Measurements from ENCODE around the gene SLC30A3. TPM values are rescaled to one million over a fixed set of nuclear protein-coding genes. Genes with fewer than 3 reads are reported as not detected.

Gene SLC30A3
- total and polyA plus RNA-seq, 4 donors = 2.9 to 30.2 (median 12.1) TPM

DNA sequence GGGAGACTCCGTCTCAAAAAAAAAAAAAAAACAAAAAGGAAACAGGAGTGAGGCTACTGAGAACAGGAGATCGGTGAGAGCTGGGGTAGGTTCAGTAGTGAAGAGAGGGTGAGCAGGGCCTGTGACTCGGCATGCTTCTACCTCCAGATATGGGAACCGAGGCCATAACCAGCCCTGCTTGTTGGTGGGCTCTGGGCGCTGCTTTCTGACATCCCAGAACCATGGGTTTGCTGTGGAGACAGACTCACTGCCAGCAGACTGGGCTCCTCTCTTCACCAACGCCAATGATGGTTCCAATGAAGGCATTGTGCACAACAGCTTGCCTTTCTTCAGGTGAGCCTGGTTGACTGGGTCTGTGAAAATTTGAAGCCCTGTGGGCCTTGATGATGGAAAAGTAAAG, 39.4 kb downstream of the SLC30A3 start:
- 94% methylated on average over 6 of the region's 6 CpGs for WGBS (ENCODE audit: insufficient coverage)
- DNase-seq (ENCODE audit: low read depth in 4 of 6, low spot score in 6 of 6) = no peak
- peaks cover 68% of the 10 kb centered on the region for H3K36me3 ChIP-seq (ENCODE audit: control insufficient read depth, insufficient read depth, low read length)
- no peaks in the 10 kb centered on the region for H3K27me3 ChIP-seq (ENCODE audit: control insufficient read depth, insufficient read depth, low read length)
- no peak overlapping the region for H3K4me3 ChIP-seq (ENCODE audit: low read depth, low read length)
- no peaks in the 10 kb centered on the region for H3K9me3 ChIP-seq (ENCODE audit: control insufficient read depth, insufficient read depth, low read length)
- no peak overlapping the region for H3K27ac ChIP-seq (ENCODE audit: low read depth, low read length)
- H3K4me1 ChIP-seq (ENCODE audit: control insufficient read depth, insufficient read depth, low read length) = no peaks in the 10 kb centered on the region

DNA sequence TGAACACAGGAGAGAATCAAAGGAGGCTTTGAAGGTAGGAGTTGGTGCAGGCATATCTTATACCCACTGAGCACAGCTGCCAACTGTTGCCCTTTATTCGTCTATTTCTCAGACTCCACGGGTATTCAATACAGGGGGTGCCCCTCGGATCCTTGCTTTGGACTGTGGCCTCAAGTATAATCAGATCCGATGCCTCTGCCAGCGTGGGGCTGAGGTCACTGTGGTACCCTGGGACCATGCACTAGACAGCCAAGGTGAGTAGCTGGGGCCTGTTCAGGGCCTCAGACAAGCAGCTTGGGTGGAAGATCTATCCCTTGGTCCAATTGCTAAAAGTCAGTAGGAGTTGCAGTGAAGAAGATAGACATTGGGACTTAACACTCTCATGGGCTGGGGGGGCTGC, 40.4 kb downstream of the SLC30A3 start:
- Histone ChIP-seq H3K27ac (ENCODE audit: low read depth, low read length) (no peak overlapping the region), H3K36me3 (ENCODE audit: control insufficient read depth, insufficient read depth, low read length) (peaks cover 68% of the 10 kb centered on the region), H3K4me1 (ENCODE audit: control insufficient read depth, insufficient read depth, low read length) (peaks cover 4% of the 10 kb centered on the region), H3K9me3 (ENCODE audit: control insufficient read depth, insufficient read depth, low read length) (no peaks in the 10 kb centered on the region), H3K4me3 (ENCODE audit: low read depth, low read length) (no peak overlapping the region), H3K27me3 (ENCODE audit: control insufficient read depth, insufficient read depth, low read length) (no peaks in the 10 kb centered on the region)
- DNase-seq (ENCODE audit: low read depth in 4 of 6, low spot score in 6 of 6) = no peak
- 100% methylated on average over 5 of the region's 5 CpGs for WGBS (ENCODE audit: insufficient coverage)

DNA sequence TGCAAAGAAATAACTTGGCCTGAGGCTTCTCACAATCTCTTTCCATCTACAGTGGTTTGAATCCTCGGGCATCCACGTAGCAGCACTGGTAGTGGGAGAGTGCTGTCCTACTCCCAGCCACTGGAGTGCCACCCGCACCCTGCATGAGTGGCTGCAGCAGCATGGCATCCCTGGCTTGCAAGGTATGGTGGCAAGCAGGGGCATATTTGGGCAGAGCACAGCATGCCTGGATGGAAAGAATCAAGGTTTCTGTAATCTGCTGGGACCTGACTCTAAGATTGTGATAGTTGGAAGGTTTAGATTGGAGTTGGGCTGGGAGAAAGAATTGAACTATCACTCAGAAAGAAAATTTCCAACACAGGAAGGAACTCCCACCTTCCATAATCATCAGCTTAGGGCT, 41.7 kb downstream of the SLC30A3 start:
- Histone ChIP-seq H3K27ac (ENCODE audit: low read depth, low read length) (no peak overlapping the region), H3K27me3 (ENCODE audit: control insufficient read depth, insufficient read depth, low read length) (no peaks in the 10 kb centered on the region), H3K4me1 (ENCODE audit: control insufficient read depth, insufficient read depth, low read length) (peaks cover 11% of the 10 kb centered on the region), H3K36me3 (ENCODE audit: control insufficient read depth, insufficient read depth, low read length) (peaks cover 60% of the 10 kb centered on the region), H3K9me3 (ENCODE audit: control insufficient read depth, insufficient read depth, low read length) (no peaks in the 10 kb centered on the region), H3K4me3 (ENCODE audit: low read depth, low read length) (no peak overlapping the region)
- DNase-seq (ENCODE audit: low read depth in 4 of 6, low spot score in 6 of 6) = no peak
- WGBS (ENCODE audit: insufficient coverage) = 100% methylated on average over 2 of the region's 3 CpGs

DNA sequence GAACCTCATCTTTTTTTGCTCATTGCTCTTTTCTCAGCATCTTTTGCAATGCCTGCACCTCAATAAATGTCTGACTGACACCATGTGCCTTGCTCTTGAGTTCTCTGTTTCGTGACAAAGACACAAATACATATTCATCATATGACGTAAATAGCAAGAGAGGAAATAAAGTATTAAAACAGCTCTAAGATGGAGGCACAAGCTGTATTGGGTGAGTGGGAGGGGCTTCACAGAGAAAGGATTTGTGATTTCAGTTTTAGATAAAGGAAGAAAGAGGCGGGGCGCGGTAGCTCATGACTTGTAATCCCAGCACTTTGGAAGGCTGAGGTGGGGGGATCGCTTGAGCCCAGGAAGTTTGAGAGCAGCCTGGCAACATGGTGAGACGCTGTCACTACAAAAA, 42.8 kb downstream of the SLC30A3 start:
- DNase-seq (ENCODE audit: low read depth in 4 of 6, low spot score in 6 of 6) = no peak
- WGBS (ENCODE audit: insufficient coverage) = 100% methylated on average over 1 of the region's 7 CpGs
- Histone ChIP-seq H3K36me3 (ENCODE audit: control insufficient read depth, insufficient read depth, low read length) (peaks cover 49% of the 10 kb centered on the region), H3K27ac (ENCODE audit: low read depth, low read length) (no peak overlapping the region), H3K9me3 (ENCODE audit: control insufficient read depth, insufficient read depth, low read length) (no peaks in the 10 kb centered on the region), H3K27me3 (ENCODE audit: control insufficient read depth, insufficient read depth, low read length) (no peaks in the 10 kb centered on the region), H3K4me3 (ENCODE audit: low read depth, low read length) (no peak overlapping the region), H3K4me1 (ENCODE audit: control insufficient read depth, insufficient read depth, low read length) (peaks cover 11% of the 10 kb centered on the region)

DNA sequence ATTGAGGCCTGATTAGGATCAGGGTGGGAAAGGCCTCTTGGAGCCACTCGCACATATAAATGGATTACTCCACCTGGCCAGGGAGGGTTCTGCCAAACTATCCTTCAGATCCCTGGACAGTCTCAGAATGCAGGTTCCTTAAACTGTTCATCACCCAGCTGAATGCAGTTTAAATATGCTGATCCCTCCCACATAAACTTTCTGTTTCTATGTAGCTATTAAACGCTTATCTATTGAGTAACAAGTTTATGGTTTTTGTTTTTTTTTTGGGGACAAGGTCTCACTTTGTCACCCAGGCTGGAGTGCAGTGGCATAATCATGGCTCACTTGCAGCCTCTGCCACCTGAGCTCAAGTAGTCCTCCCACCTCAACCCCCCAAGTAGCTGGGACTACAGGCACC, 43.8 kb downstream of the SLC30A3 start:
- Histone ChIP-seq H3K36me3 (ENCODE audit: control insufficient read depth, insufficient read depth, low read length) (peaks cover 39% of the 10 kb centered on the region), H3K27ac (ENCODE audit: low read depth, low read length) (no peak overlapping the region), H3K9me3 (ENCODE audit: control insufficient read depth, insufficient read depth, low read length) (no peaks in the 10 kb centered on the region), H3K27me3 (ENCODE audit: control insufficient read depth, insufficient read depth, low read length) (no peaks in the 10 kb centered on the region), H3K4me1 (ENCODE audit: control insufficient read depth, insufficient read depth, low read length) (peaks cover 11% of the 10 kb centered on the region), H3K4me3 (ENCODE audit: low read depth, low read length) (no peak overlapping the region)
- WGBS (ENCODE audit: insufficient coverage) = no CpG with 5 or more reads among the region's 2 CpGs
- no peak for DNase-seq (ENCODE audit: low read depth in 4 of 6, low spot score in 6 of 6)

DNA sequence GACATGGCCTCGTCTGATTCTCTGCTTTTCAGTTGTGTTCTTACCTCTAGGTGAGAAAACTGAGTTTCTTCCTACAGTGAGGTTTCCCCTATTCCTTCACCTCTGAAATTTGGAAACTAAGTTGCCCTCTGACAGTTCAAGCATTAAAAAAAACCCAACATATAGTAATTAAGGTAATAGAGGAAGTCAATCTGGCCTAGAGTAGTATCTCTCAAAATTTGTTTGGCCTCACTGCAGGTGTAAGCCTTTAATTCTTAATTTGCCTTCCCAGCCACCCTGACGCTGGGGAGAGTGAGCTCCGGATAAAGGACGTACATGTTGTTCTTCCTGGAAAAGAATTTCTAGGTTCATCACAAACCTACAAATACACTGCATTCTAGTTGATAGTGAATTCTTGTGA, 44.2 kb downstream of the SLC30A3 start:
- WGBS (ENCODE audit: insufficient coverage) = no CpG with 5 or more reads among the region's 4 CpGs
- no peak for DNase-seq (ENCODE audit: low read depth in 4 of 6, low spot score in 6 of 6)
- H3K4me1 ChIP-seq (ENCODE audit: control insufficient read depth, insufficient read depth, low read length) = peaks cover 11% of the 10 kb centered on the region
- peaks cover 35% of the 10 kb centered on the region for H3K36me3 ChIP-seq (ENCODE audit: control insufficient read depth, insufficient read depth, low read length)
- H3K27me3 ChIP-seq (ENCODE audit: control insufficient read depth, insufficient read depth, low read length) = no peaks in the 10 kb centered on the region
- H3K9me3 ChIP-seq (ENCODE audit: control insufficient read depth, insufficient read depth, low read length) = no peaks in the 10 kb centered on the region
- H3K4me3 ChIP-seq (ENCODE audit: low read depth, low read length) = no peak overlapping the region
- H3K27ac ChIP-seq (ENCODE audit: low read depth, low read length) = no peak overlapping the region

DNA sequence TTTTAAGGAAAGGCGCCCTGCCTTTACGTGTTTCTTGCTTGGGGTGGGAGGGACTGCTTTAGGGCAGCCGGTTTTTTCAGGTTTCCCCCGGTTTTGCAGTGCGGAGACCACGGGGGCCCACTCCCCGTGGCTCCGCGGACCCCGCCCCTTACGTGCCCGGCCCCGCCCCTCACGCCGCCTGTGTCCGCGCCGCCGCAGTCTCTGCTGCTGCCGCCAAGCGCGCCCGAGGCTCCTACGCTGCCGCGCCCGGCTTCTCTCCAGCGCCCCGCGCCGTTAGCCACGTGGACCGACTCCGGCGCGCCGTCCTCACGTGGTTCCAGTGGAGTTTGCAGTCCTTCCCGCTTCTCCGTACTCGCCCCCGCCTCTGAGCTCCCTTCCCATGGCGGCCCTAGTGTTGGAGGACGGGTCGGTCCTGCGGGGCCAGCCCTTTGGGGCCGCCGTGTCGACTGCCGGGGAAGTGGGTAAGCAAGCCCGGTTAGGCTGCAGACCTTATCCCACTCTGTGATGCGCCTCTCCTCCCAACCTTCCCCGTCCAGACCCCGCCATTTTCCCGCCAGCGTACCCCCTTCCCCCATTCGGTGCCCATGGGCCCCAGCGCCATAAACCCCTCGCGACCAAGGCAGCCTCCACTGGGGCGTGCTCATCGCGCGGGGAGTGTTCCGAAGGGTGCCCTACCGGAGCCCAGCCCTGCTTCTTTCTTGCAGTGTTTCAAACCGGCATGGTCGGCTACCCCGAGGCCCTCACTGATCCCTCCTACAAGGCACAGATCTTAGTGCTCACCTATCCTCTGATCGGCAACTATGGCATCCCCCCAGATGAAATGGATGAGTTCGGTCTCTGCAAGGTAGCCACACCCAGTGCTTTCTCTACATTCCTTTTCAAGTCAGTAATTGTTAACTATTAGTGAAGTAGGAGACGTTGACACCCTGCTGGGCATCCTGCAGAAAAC, 45.4 kb downstream of the SLC30A3 start, which contains the start of gene CAD:
TSS of gene CAD (plus strand) at position 197 of the 949 bp plus-strand sequence. CDS start at position 380, 183 bp downstream.
- no peaks in the 10 kb centered on the region for H3K27me3 ChIP-seq (ENCODE audit: control insufficient read depth, insufficient read depth, low read length)
- peak; percentile 57 to 95 (median 76) for DNase-seq (ENCODE audit: low read depth in 4 of 6, low spot score in 6 of 6)
- peak within 1 kb of the TSS; percentile 83 for H3K4me3 ChIP-seq (ENCODE audit: low read depth, low read length)
- WGBS (ENCODE audit: insufficient coverage) = under 1% methylated on average over 69 of the region's 72 CpGs
- H3K36me3 ChIP-seq (ENCODE audit: control insufficient read depth, insufficient read depth, low read length) = peaks cover 23% of the 10 kb centered on the region
- peak within 1 kb of the TSS; percentile 79 for H3K27ac ChIP-seq (ENCODE audit: low read depth, low read length)
- no peaks in the 10 kb centered on the region for H3K9me3 ChIP-seq (ENCODE audit: control insufficient read depth, insufficient read depth, low read length)
- H3K4me1 ChIP-seq (ENCODE audit: control insufficient read depth, insufficient read depth, low read length) = peaks cover 16% of the 10 kb centered on the region

DNA sequence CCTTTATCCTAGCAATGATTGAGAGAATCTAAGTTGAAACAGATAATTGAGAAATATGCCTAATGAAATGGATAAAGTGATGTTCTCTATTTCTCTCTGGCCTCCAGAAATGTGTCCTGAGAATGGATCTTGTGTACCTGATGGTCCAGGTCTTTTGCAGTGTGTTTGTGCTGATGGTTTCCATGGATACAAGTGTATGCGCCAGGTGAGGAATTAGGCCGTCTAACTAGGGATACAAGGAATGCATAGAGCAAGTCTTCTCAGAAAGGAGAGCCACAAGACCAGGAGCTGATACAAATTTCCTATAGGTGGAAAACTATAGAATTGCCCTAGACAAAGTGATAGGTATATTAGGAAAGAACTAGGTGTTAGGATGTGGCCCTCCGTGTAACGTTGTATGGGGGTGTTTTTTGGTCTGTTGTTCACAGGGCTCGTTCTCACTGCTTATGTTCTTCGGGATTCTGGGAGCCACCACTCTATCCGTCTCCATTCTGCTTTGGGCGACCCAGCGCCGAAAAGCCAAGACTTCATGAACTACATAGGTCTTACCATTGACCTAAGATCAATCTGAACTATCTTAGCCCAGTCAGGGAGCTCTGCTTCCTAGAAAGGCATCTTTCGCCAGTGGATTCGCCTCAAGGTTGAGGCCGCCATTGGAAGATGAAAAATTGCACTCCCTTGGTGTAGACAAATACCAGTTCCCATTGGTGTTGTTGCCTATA, 46.3 kb downstream of the SLC30A3 start:
- H3K27me3 ChIP-seq (ENCODE audit: control insufficient read depth, insufficient read depth, low read length) = no peaks in the 10 kb centered on the region
- H3K9me3 ChIP-seq (ENCODE audit: control insufficient read depth, insufficient read depth, low read length) = no peaks in the 10 kb centered on the region
- peaks cover 16% of the 10 kb centered on the region for H3K4me1 ChIP-seq (ENCODE audit: control insufficient read depth, insufficient read depth, low read length)
- no peak for DNase-seq (ENCODE audit: low read depth in 4 of 6, low spot score in 6 of 6)
- peak overlapping the region; percentile 83 for H3K4me3 ChIP-seq (ENCODE audit: low read depth, low read length)
- peaks cover 17% of the 10 kb centered on the region for H3K36me3 ChIP-seq (ENCODE audit: control insufficient read depth, insufficient read depth, low read length)
- WGBS (ENCODE audit: insufficient coverage) = 91% methylated on average over 9 of the region's 13 CpGs
- peak overlapping the region; percentile 17 for H3K27ac ChIP-seq (ENCODE audit: low read depth, low read length)

DNA sequence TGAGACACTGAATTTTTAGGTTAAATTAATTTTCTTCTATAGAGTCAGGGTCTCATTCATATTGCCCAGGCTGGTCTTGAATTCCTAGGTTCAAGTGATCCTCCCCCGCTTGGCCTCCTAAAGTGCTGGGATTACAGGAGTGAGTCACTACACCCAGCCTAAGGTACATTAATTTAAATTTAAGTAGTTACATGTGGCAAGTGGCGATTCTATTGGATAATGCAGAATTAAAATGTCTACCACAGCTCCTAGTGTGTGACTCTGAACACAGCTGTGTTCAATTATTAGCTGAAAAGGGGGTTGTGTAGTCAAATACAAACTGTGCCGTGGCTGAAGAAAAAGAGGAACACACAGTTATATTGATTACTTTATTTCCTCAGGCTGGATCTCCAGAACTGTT, 47.9 kb downstream of the SLC30A3 start:
- Histone ChIP-seq H3K27me3 (ENCODE audit: control insufficient read depth, insufficient read depth, low read length) (no peaks in the 10 kb centered on the region), H3K4me3 (ENCODE audit: low read depth, low read length) (no peak overlapping the region), H3K9me3 (ENCODE audit: control insufficient read depth, insufficient read depth, low read length) (no peaks in the 10 kb centered on the region), H3K4me1 (ENCODE audit: control insufficient read depth, insufficient read depth, low read length) (peaks cover 23% of the 10 kb centered on the region), H3K36me3 (ENCODE audit: control insufficient read depth, insufficient read depth, low read length) (peaks cover 7% of the 10 kb centered on the region), H3K27ac (ENCODE audit: low read depth, low read length) (no peak overlapping the region)
- no peak for DNase-seq (ENCODE audit: low read depth in 4 of 6, low spot score in 6 of 6)
- WGBS (ENCODE audit: insufficient coverage) = no CpG with 5 or more reads among the region's 3 CpGs
